Adipocyte (in vitro differentiated cells): Measurements from ENCODE around the gene TRIM14.

ENCODE experiments used
- DNase-seq: peaks from one replicate; pipeline ENCODE4 v3.0.0-alpha.2; 2015; ENCODE audit warnings: low read depth
- H3K27me3 ChIP-seq: replicated peaks from 2 replicates; pipeline ENCODE4 v1.7.0; 2013; ENCODE audit warnings: mild to moderate bottlenecking, low read length, moderate library complexity; ENCODE audit not compliant: control insufficient read depth, insufficient read depth
- H3K36me3 ChIP-seq: 2 replicates; pipeline ENCODE4 v1.7.0; 2013; ENCODE audit warnings: low read length, mild to moderate bottlenecking, moderate library complexity; ENCODE audit not compliant: control insufficient read depth, insufficient read depth, severe bottlenecking
- H3K4me1 ChIP-seq: 2 replicates; pipeline ENCODE4 v1.7.0; 2013; ENCODE audit warnings: mild to moderate bottlenecking, low read length, moderate library complexity; ENCODE audit not compliant: control insufficient read depth, insufficient read depth
- H3K4me3 ChIP-seq: 2 replicates; pipeline ENCODE4 v1.7.0; 2013; ENCODE audit warnings: mild to moderate bottlenecking, low read length, moderate library complexity
- H3K9ac ChIP-seq: 2 replicates; pipeline ENCODE4 v1.7.0; 2013; ENCODE audit warnings: mild to moderate bottlenecking, low read length, moderate library complexity
- H3K9me3 ChIP-seq: 2 replicates; pipeline ENCODE4 v1.7.0; 2013; ENCODE audit warnings: mild to moderate bottlenecking, low read length, moderate library complexity; ENCODE audit not compliant: control insufficient read depth

The TRIM14 gene

GRCh38 chr9:98150721-98151120, 31.7 kb upstream of the TRIM14 start:
- peaks cover 9% of the 10 kb centered on the region for H3K4me1 ChIP-seq
- no peak for DNase-seq
- peaks cover 2% of the 10 kb centered on the region for H3K27me3 ChIP-seq
- H3K36me3 ChIP-seq = no peaks in the 10 kb centered on the region
- H3K9ac ChIP-seq = no peak overlapping the region
- H3K9me3 ChIP-seq = no peaks in the 10 kb centered on the region
- no peak overlapping the region for H3K4me3 ChIP-seq

GRCh38 chr9:98150164-98150563, 31.1 kb upstream of the TRIM14 start:
- Histone ChIP-seq H3K36me3 (no peaks in the 10 kb centered on the region), H3K4me1 (peaks cover 13% of the 10 kb centered on the region), H3K9ac (no peak overlapping the region), H3K4me3 (no peak overlapping the region), H3K9me3 (no peaks in the 10 kb centered on the region), H3K27me3 (peaks cover 4% of the 10 kb centered on the region)
- DNase-seq = no peak

- Histone ChIP-seq H3K36me3 (no peaks in the 10 kb centered on the region), H3K9ac (no peak overlapping the region), H3K4me3 (no peak overlapping the region), H3K9me3 (no peaks in the 10 kb centered on the region), H3K4me1 (peaks cover 13% of the 10 kb centered on the region), H3K27me3 (peaks cover 5% of the 10 kb centered on the region)
- DNase-seq = no peak
These were observed 30.4 kb upstream of the TRIM14 start for GRCh38 chr9:98149422-98149821.

- Histone ChIP-seq H3K4me1 (peaks cover 13% of the 10 kb centered on the region), H3K9ac (no peak overlapping the region), H3K9me3 (no peaks in the 10 kb centered on the region), H3K27me3 (peaks cover 5% of the 10 kb centered on the region), H3K4me3 (no peak overlapping the region), H3K36me3 (no peaks in the 10 kb centered on the region)
- no peak for DNase-seq
These were observed 29.5 kb upstream of the TRIM14 start for GRCh38 chr9:98148486-98148885.

- Histone ChIP-seq H3K4me3 (no peak overlapping the region), H3K9me3 (no peaks in the 10 kb centered on the region), H3K9ac (no peak overlapping the region), H3K4me1 (peaks cover 13% of the 10 kb centered on the region), H3K36me3 (no peaks in the 10 kb centered on the region), H3K27me3 (peaks cover 5% of the 10 kb centered on the region)
- no peak for DNase-seq
These were observed 28.6 kb upstream of the TRIM14 start for GRCh38 chr9:98147582-98147981.

GRCh38 chr9:98146101-98146991, 27.3 kb upstream of the TRIM14 start:
- no peaks in the 10 kb centered on the region for H3K9me3 ChIP-seq
- peaks cover 13% of the 10 kb centered on the region for H3K4me1 ChIP-seq
- H3K4me3 ChIP-seq = no peak overlapping the region
- peaks cover 5% of the 10 kb centered on the region for H3K27me3 ChIP-seq
- H3K36me3 ChIP-seq = no peaks in the 10 kb centered on the region
- peak; percentile 73 for DNase-seq
- no peak overlapping the region for H3K9ac ChIP-seq

GRCh38 chr9:98144631-98145030, 25.6 kb upstream of the TRIM14 start:
- no peak overlapping the region for H3K9ac ChIP-seq
- H3K36me3 ChIP-seq = no peaks in the 10 kb centered on the region
- H3K4me3 ChIP-seq = no peak overlapping the region
- DNase-seq = no peak
- H3K4me1 ChIP-seq = peaks cover 13% of the 10 kb centered on the region
- no peaks in the 10 kb centered on the region for H3K9me3 ChIP-seq
- peaks cover 8% of the 10 kb centered on the region for H3K27me3 ChIP-seq

- Histone ChIP-seq H3K4me3 (no peak overlapping the region), H3K9me3 (no peaks in the 10 kb centered on the region)
- no peak for DNase-seq
These were observed 25.1 kb upstream of the TRIM14 start for GRCh38 chr9:98144076-98144475.

GRCh38 chr9:98142925-98143481, 24.0 kb upstream of the TRIM14 start:
- H3K36me3 ChIP-seq = no peaks in the 10 kb centered on the region
- H3K4me3 ChIP-seq = no peak overlapping the region
- H3K9me3 ChIP-seq = no peaks in the 10 kb centered on the region
- H3K4me1 ChIP-seq = peaks cover 13% of the 10 kb centered on the region
- H3K27me3 ChIP-seq = peaks cover 6% of the 10 kb centered on the region
- no peak for DNase-seq
- no peak overlapping the region for H3K9ac ChIP-seq

More at GRCh38 chr9:98144076-98144475, 25.1 kb upstream of the TRIM14 start:
- Histone ChIP-seq H3K9ac (no peak overlapping the region), H3K36me3 (no peaks in the 10 kb centered on the region), H3K4me1 (peaks cover 13% of the 10 kb centered on the region), H3K27me3 (peaks cover 9% of the 10 kb centered on the region)

- Histone ChIP-seq H3K4me3 (no peak overlapping the region), H3K9me3 (no peaks in the 10 kb centered on the region), H3K4me1 (peaks cover 13% of the 10 kb centered on the region), H3K36me3 (no peaks in the 10 kb centered on the region), H3K27me3 (peaks cover 9% of the 10 kb centered on the region), H3K9ac (no peak overlapping the region)
- DNase-seq = no peak
These were observed 23.3 kb upstream of the TRIM14 start for GRCh38 chr9:98142182-98142907.

GRCh38 chr9:98140503-98140902, 21.5 kb upstream of the TRIM14 start:
- Histone ChIP-seq H3K9ac (no peak overlapping the region), H3K36me3 (no peaks in the 10 kb centered on the region), H3K27me3 (peaks cover 13% of the 10 kb centered on the region), H3K4me3 (no peak overlapping the region), H3K4me1 (peaks cover under 1% of the 10 kb centered on the region), H3K9me3 (no peaks in the 10 kb centered on the region)
- DNase-seq = no peak
